Measurements from ENCODE around the gene RMDN3. TPM values are rescaled to one million over a fixed set of nuclear protein-coding genes. Genes with fewer than 3 reads are reported as not detected.
A peak's percentile ranks its signal among the peaks of the same experiment; 100 is the strongest.

Gene RMDN3
- total and polyA plus RNA-seq, 2 of the 13 experiments (the other 11 are each of a cell fraction or from before 2014, with no cell fraction given), result 16.8 to 19.5 TPM

DNA sequence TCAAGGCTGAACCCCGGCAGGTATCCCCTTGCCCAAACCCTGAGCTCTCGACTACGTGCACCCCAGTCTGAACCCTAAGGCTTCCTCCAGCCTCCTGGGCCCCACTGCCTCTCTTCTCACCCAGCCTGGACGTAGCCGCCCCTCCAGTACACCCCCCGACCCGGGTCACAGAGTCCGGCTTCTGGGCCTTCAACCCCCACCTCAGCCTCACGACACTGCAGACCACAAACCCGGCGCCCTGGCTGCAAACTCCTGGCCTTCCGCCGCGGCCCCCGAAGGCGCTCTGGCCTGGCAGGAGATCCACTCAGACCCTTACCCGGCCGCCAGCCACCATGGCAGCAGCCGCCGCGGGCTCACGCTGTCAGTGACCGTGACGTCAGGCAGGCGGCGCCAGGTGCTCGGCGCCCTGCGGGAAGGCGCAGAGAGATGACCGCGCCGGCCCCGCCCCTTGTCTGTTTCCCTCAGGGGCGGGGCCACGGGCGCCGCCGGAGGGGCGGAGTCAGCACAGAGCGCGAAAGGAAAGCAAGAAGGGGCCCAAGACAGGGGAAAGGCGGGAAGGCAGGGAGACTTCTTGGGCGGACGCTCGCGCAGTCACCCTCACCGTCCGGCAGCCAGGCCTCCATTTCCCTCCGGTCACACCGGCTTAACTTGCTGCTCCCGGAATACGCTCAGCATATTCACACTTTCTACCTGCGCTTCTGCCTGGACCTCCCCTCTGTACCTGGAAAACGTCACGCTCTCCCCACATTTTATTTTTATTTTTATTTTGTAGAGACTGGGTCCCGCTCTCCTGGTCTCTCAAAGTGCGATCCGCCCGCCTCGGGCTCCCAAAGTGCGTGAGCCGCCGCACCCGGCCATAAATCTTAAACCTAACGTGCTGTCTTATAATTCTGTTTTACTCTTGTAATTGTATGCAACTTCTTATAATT is at the start of gene RMDN3 (continued):
- TF ChIP-seq ZNF674 (CRISPR knock-in tag; IDR thresholded peaks at IDR 0.05; ENCODE audit: low read depth) (no peak), ZNF724P (CRISPR knock-in tag; IDR thresholded peaks at IDR 0.05; ENCODE audit: borderline replicate concordance) (no peak), CSRNP1 (CRISPR knock-in tag; IDR thresholded peaks at IDR 0.05) (no peak; the same call in 1 of the 2 replicates), ZC3H4 (CRISPR knock-in tag; IDR thresholded peaks at IDR 0.05; ENCODE audit: borderline replicate concordance) (no peak), ZNF296 (CRISPR knock-in tag; conservative IDR thresholded peaks at IDR 0.05) (no peak), ZNF329 (CRISPR knock-in tag; IDR thresholded peaks at IDR 0.05; ENCODE audit: low read depth) (no peak), ZNF235 (CRISPR knock-in tag; IDR thresholded peaks at IDR 0.05; ENCODE audit: borderline replicate concordance) (no peak; the same call in 1 of the 2 replicates), RBAK (CRISPR knock-in tag; IDR thresholded peaks at IDR 0.05) (no peak), ZNF720 (CRISPR knock-in tag; IDR thresholded peaks at IDR 0.05) (no peak), ZNF510 (CRISPR knock-in tag; IDR thresholded peaks at IDR 0.05; ENCODE audit: low read depth) (peak; percentile 71; the same call in 1 of the 2 replicates), ISL2 (CRISPR knock-in tag; IDR thresholded peaks at IDR 0.05) (no peak), RBM22 (optimal IDR thresholded peaks at IDR 0.05; ENCODE audit: low read length) (no peak), ZNF124 (CRISPR knock-in tag; IDR thresholded peaks at IDR 0.05) (no peak; the same call in 1 of the 2 replicates), ZNF251 (CRISPR knock-in tag; IDR thresholded peaks at IDR 0.05) (no peak)
- TF ChIP-seq, protein P1, sequence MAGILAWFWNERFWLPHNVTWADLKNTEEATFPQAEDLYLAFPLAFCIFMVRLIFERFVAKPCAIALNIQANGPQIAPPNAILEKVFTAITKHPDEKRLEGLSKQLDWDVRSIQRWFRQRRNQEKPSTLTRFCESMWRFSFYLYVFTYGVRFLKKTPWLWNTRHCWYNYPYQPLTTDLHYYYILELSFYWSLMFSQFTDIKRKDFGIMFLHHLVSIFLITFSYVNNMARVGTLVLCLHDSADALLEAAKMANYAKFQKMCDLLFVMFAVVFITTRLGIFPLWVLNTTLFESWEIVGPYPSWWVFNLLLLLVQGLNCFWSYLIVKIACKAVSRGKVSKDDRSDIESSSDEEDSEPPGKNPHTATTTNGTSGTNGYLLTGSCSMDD (CRISPR knock-in tag; IDR thresholded peaks at IDR 0.05), result no peak
- TF ChIP-seq, protein P2, sequence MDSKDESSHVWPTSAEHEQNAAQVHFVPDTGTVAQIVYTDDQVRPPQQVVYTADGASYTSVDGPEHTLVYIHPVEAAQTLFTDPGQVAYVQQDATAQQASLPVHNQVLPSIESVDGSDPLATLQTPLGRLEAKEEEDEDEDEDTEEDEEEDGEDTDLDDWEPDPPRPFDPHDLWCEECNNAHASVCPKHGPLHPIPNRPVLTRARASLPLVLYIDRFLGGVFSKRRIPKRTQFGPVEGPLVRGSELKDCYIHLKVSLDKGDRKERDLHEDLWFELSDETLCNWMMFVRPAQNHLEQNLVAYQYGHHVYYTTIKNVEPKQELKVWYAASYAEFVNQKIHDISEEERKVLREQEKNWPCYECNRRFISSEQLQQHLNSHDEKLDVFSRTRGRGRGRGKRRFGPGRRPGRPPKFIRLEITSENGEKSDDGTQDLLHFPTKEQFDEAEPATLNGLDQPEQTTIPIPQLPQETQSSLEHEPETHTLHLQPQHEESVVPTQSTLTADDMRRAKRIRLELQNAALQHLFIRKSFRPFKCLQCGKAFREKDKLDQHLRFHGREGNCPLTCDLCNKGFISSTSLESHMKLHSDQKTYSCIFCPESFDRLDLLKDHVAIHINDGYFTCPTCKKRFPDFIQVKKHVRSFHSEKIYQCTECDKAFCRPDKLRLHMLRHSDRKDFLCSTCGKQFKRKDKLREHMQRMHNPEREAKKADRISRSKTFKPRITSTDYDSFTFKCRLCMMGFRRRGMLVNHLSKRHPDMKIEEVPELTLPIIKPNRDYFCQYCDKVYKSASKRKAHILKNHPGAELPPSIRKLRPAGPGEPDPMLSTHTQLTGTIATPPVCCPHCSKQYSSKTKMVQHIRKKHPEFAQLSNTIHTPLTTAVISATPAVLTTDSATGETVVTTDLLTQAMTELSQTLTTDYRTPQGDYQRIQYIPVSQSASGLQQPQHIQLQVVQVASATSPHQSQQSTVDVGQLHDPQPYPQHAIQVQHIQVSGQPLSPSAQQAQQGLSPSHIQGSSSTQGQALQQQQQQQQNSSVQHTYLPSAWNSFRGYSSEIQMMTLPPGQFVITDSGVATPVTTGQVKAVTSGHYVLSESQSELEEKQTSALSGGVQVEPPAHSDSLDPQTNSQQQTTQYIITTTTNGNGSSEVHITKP (CRISPR knock-in tag; IDR thresholded peaks at IDR 0.05; ENCODE audit: low read depth), result no peak
- TF ChIP-seq, protein P3, sequence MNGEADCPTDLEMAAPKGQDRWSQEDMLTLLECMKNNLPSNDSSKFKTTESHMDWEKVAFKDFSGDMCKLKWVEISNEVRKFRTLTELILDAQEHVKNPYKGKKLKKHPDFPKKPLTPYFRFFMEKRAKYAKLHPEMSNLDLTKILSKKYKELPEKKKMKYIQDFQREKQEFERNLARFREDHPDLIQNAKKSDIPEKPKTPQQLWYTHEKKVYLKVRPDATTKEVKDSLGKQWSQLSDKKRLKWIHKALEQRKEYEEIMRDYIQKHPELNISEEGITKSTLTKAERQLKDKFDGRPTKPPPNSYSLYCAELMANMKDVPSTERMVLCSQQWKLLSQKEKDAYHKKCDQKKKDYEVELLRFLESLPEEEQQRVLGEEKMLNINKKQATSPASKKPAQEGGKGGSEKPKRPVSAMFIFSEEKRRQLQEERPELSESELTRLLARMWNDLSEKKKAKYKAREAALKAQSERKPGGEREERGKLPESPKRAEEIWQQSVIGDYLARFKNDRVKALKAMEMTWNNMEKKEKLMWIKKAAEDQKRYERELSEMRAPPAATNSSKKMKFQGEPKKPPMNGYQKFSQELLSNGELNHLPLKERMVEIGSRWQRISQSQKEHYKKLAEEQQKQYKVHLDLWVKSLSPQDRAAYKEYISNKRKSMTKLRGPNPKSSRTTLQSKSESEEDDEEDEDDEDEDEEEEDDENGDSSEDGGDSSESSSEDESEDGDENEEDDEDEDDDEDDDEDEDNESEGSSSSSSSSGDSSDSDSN (CRISPR knock-in tag; IDR thresholded peaks at IDR 0.05), result peak; percentile 50; the same call in 1 of the 2 replicates
- TF ChIP-seq, protein P4, sequence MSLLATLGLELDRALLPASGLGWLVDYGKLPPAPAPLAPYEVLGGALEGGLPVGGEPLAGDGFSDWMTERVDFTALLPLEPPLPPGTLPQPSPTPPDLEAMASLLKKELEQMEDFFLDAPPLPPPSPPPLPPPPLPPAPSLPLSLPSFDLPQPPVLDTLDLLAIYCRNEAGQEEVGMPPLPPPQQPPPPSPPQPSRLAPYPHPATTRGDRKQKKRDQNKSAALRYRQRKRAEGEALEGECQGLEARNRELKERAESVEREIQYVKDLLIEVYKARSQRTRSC (CRISPR knock-in tag; IDR thresholded peaks at IDR 0.05; ENCODE audit: low read depth), result 0 out of 2 replicates have a peak, but pooled peaks have one; percentile 33

Data from HepG2 (cell line).